Tibial nerve (tissue), 4 donors: ENCODE measurements around the gene TBC1D21. TPM values are rescaled to one million over a fixed set of nuclear protein-coding genes. Genes with fewer than 3 reads are reported as not detected.

Experiments used
- DNase-seq, 2 donors: peaks; one replicate each; pipeline ENCODE4 v3.0.0-alpha.2; 2019; ENCODE audit warnings: low spot score in 2 of 2
- H3K27ac ChIP-seq, 4 donors: fragments of 200-600 bp; sonication (generic) in 3 of 4; one replicate each; pipeline ENCODE4 v1.5.1; 2017 to 2019; ENCODE audit warnings: mild to moderate bottlenecking in 1 of 4
- H3K27me3 ChIP-seq, 2 donors: fragments of 200-600 bp; sonication (generic) in 1 of 2; one replicate each; pipeline versions ENCODE4 v1.5.1 to v1.6.0; 2017 to 2019
- H3K36me3 ChIP-seq, 3 donors: fragments of 200-600 bp; sonication (generic); one replicate each; pipeline ENCODE4 v1.5.1; 2018 to 2019
- H3K4me1 ChIP-seq, 4 donors: fragments of 200-600 bp; sonication (generic) in 3 of 4; one replicate each; pipeline ENCODE4 v1.5.1; 2017 to 2019
- H3K4me3 ChIP-seq, 4 donors: fragments of 200-600 bp; sonication (generic) in 3 of 4; one replicate each; pipeline ENCODE4 v1.5.1; 2017 to 2019; ENCODE audit warnings: mild to moderate bottlenecking in 1 of 4, moderate library complexity in 1 of 4
- H3K9me3 ChIP-seq, 4 donors: fragments of 200-600 bp; sonication (generic) in 3 of 4; one replicate each; pipeline ENCODE4 v1.5.1; 2017 to 2019
- CTCF ChIP-seq, 5 experiments: fragments of 200-600 bp in 3 of 5; fragments of 450-650 bp in 2 of 5; sonication (generic) in 3 of 5; IDR thresholded peaks; one replicate each; pipeline ENCODE4 v1.5.1; 2016 to 2019; ENCODE audit warnings: antibody characterized with exemption in 5 of 5, mild to moderate bottlenecking in 3 of 5, moderate library complexity in 2 of 5
- EP300 ChIP-seq, 2 donors: sonication (generic); formaldehyde crosslinking; IDR thresholded peaks; one replicate each; pipeline ENCODE4 v1.6.1; 2017; ENCODE audit warnings: antibody characterized with exemption in 2 of 2, mild to moderate bottlenecking in 1 of 2
- POLR2A ChIP-seq, 2 donors: fragments of 450-650 bp; IDR thresholded peaks; one replicate each; pipeline ENCODE4 v1.6.1; 2017; ENCODE audit warnings: antibody characterized with exemption in 2 of 2, mild to moderate bottlenecking in 2 of 2, moderate library complexity in 2 of 2
- WGBS, 2 donors: methylation state at CpG; one replicate each; pipeline ENCODE4 v1.1.5; 2018; 5-methylcytosine and 5-hydroxymethylcytosine counted together
- total RNA-seq, 4 donors: library from RNA; depleted of rRNA; stranded (reverse); fragments of >200 nt; gene quantifications; one replicate each; pipeline ENCODE4 v1.1.0, GENCODE V29; 2016

TBC1D21 gene
- total RNA-seq, 4 donors from 2014 or later: not detected

- Histone ChIP-seq H3K4me1 (peaks cover 0 to 3% (median 0%) of the 10 kb centered on the region in 4 donors), H3K27ac (no peak overlapping the region), H3K36me3 (no peaks in the 10 kb centered on the region), H3K9me3 (no peaks in the 10 kb centered on the region), H3K4me3 (no peak overlapping the region), H3K27me3 (no peaks in the 10 kb centered on the region)
- no peak for DNase-seq
- TF ChIP-seq CTCF (IDR thresholded peaks at IDR 0.05) (no peak), POLR2A (IDR thresholded peaks at IDR 0.05) (no peak), EP300 (IDR thresholded peaks at IDR 0.05) (no peak)
- 81 to 91% methylated on average over 2 of the region's 2 CpGs for WGBS, 2 donors
Observed at GRCh38 chr15:73909651-73910050, 36.3 kb downstream of the TBC1D21 start.

GRCh38 chr15:73910522-73911303, 37.3 kb downstream of the TBC1D21 start:
- no peak for DNase-seq
- TF ChIP-seq EP300 (IDR thresholded peaks at IDR 0.05): no peak
- WGBS, 2 donors: 64 to 66% methylated on average over 7 of the region's 7 CpGs
- no peak overlapping the region for H3K4me3 ChIP-seq
- H3K36me3 ChIP-seq: no peaks in the 10 kb centered on the region
- no peaks in the 10 kb centered on the region for H3K9me3 ChIP-seq
- H3K27ac ChIP-seq: no peak overlapping the region
- H3K27me3 ChIP-seq: no peaks in the 10 kb centered on the region
- H3K4me1 ChIP-seq: peaks cover 0 to 3% (median 0%) of the 10 kb centered on the region in 4 donors

- DNase-seq: no peak
- H3K27me3 ChIP-seq: no peaks in the 10 kb centered on the region
- TF ChIP-seq POLR2A (IDR thresholded peaks at IDR 0.05) (no peak), EP300 (IDR thresholded peaks at IDR 0.05) (no peak), CTCF (IDR thresholded peaks at IDR 0.05) (no peak)
- H3K36me3 ChIP-seq: no peaks in the 10 kb centered on the region
- H3K9me3 ChIP-seq: peaks cover 0 to 5% (median 0%) of the 10 kb centered on the region in 4 donors
- no peak overlapping the region for H3K4me3 ChIP-seq
- H3K27ac ChIP-seq: no peak overlapping the region
- H3K4me1 ChIP-seq: peaks cover 0 to 3% (median 0%) of the 10 kb centered on the region in 4 donors
- 73 to 78% methylated on average over 7 of the region's 7 CpGs for WGBS, 2 donors
Observed at GRCh38 chr15:73912030-73912596, 38.7 kb downstream of the TBC1D21 start.

- Histone ChIP-seq H3K27ac (no peak overlapping the region), H3K4me1 (no peaks in the 10 kb centered on the region), H3K9me3 (peaks cover 0 to 5% (median 0%) of the 10 kb centered on the region in 4 donors), H3K4me3 (no peak overlapping the region), H3K36me3 (no peaks in the 10 kb centered on the region), H3K27me3 (no peaks in the 10 kb centered on the region)
- DNase-seq: no peak
- TF ChIP-seq POLR2A (IDR thresholded peaks at IDR 0.05) (no peak), EP300 (IDR thresholded peaks at IDR 0.05) (no peak), CTCF (IDR thresholded peaks at IDR 0.05) (no peak)
- WGBS, 2 donors: 66 to 74% methylated on average over 3 of the region's 3 CpGs
Observed at GRCh38 chr15:73914145-73914544, 40.8 kb downstream of the TBC1D21 start.

- no peaks in the 10 kb centered on the region for H3K4me1 ChIP-seq
- H3K27ac ChIP-seq: no peak overlapping the region
- H3K27me3 ChIP-seq: no peaks in the 10 kb centered on the region
- no peak for DNase-seq
- H3K36me3 ChIP-seq: no peaks in the 10 kb centered on the region
- WGBS, 2 donors: 66 to 76% methylated on average over 2 of the region's 2 CpGs
- TF ChIP-seq EP300 (IDR thresholded peaks at IDR 0.05) (no peak), CTCF (IDR thresholded peaks at IDR 0.05) (no peak), POLR2A (IDR thresholded peaks at IDR 0.05) (no peak)
- no peak overlapping the region for H3K4me3 ChIP-seq
- H3K9me3 ChIP-seq: peaks cover 0 to 5% (median 0%) of the 10 kb centered on the region in 4 donors
Observed at GRCh38 chr15:73915082-73915481, 41.7 kb downstream of the TBC1D21 start.
